Activated gamma-delta T cell treated with anti-CD3 and anti-CD28 coated beads, Interleukin-2, amount 50 U/mL, for 16 hours (primary cell): ENCODE measurements around the gene OBSL1.

Experiments
- DNase-seq: peaks from one replicate; pipeline ENCODE4 v3.0.0-alpha.2; 2020; ENCODE audit warnings: low read depth

The OBSL1 gene

GRCh38 chr2:219531639-219532377 lies 39.5 kb downstream of the OBSL1 start:
- no peak for DNase-seq

- DNase-seq, result peak; percentile 73
These were observed 41.0 kb downstream of the OBSL1 start for GRCh38 chr2:219530048-219530963.

- no peak for DNase-seq
These were observed 43.9 kb downstream of the OBSL1 start for GRCh38 chr2:219527472-219527871.

- DNase-seq, result no peak
These were observed 44.3 kb downstream of the OBSL1 start for GRCh38 chr2:219527076-219527394.

GRCh38 chr2:219526320-219527075 lies 44.8 kb downstream of the OBSL1 start:
- DNase-seq, result no peak

- DNase-seq, result no peak
These were observed 45.7 kb downstream of the OBSL1 start for GRCh38 chr2:219525533-219526232.

- DNase-seq, result no peak
These were observed 46.5 kb downstream of the OBSL1 start for GRCh38 chr2:219524817-219525216.

- DNase-seq, result no peak
These were observed 48.2 kb downstream of the OBSL1 start for GRCh38 chr2:219523031-219523671.

- DNase-seq, result no peak
These were observed 49.0 kb downstream of the OBSL1 start for GRCh38 chr2:219522111-219523030.

GRCh38 chr2:219521066-219521880 lies 50.1 kb downstream of the OBSL1 start:
- no peak for DNase-seq

- DNase-seq, result no peak
These were observed 51.3 kb downstream of the OBSL1 start for GRCh38 chr2:219520079-219520478.

- DNase-seq, result no peak
These were observed 51.8 kb downstream of the OBSL1 start for GRCh38 chr2:219519526-219519916.

- no peak for DNase-seq
These were observed 53.2 kb downstream of the OBSL1 start for GRCh38 chr2:219517954-219518778.

GRCh38 chr2:219516888-219517287 lies 54.5 kb downstream of the OBSL1 start:
- no peak for DNase-seq

GRCh38 chr2:219515874-219516629 lies 55.3 kb downstream of the OBSL1 start:
- DNase-seq, result no peak

GRCh38 chr2:219514836-219515235 lies 56.5 kb downstream of the OBSL1 start:
- DNase-seq, result no peak

GRCh38 chr2:219514196-219514761 lies 57.1 kb downstream of the OBSL1 start, which contains the start of gene ASIC4:
ASIC4 (plus strand) TSS chr2:219514482; CDS start chr2:219514725, 243 bp downstream.
- no peak for DNase-seq
